Thyroid gland (tissue), 4 donors: ENCODE data around the gene CCND1.

Source experiments
- POLR2A ChIP-seq, 2 donors: fragments of 450-650 bp; IDR thresholded peaks; one replicate each; pipeline ENCODE4 v1.6.1; 2017; ENCODE audit warnings: antibody characterized with exemption in 2 of 2, mild to moderate bottlenecking in 2 of 2, moderate library complexity in 1 of 2
- TF ChIP-seq, protein P1 (sequence below), 6 experiments: fragments of 200-600 bp in 3 of 6; fragments of 450-650 bp in 3 of 6; sonication (generic) in 3 of 6; IDR thresholded peaks; one replicate each; pipeline ENCODE4 v1.5.1; 2016 to 2019; ENCODE audit warnings: antibody characterized with exemption in 6 of 6, mild to moderate bottlenecking in 2 of 6, inconsistent platforms in 1 of 6, moderate library complexity in 1 of 6

DNA sequence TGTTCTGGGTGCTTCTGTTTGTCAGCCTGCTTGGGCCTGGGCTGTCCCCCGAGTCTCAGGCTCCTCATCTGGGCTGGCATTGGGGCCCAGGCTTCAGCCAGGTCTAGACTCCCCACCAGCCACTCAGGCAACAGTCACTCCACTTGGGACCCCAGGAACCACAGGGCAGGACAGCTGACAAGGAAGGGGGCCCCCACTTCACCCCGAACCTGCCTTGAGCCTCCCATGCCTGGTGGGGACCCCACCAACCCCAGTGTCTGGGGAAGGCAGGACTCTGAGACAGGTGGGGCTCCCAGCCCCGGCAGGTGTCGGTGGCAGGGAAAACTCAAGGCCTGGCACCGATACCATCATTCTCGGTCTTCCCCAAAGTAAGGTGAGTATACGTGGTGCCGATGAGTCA, 45.9 kb downstream of the CCND1 start:
- TF ChIP-seq, protein P1, sequence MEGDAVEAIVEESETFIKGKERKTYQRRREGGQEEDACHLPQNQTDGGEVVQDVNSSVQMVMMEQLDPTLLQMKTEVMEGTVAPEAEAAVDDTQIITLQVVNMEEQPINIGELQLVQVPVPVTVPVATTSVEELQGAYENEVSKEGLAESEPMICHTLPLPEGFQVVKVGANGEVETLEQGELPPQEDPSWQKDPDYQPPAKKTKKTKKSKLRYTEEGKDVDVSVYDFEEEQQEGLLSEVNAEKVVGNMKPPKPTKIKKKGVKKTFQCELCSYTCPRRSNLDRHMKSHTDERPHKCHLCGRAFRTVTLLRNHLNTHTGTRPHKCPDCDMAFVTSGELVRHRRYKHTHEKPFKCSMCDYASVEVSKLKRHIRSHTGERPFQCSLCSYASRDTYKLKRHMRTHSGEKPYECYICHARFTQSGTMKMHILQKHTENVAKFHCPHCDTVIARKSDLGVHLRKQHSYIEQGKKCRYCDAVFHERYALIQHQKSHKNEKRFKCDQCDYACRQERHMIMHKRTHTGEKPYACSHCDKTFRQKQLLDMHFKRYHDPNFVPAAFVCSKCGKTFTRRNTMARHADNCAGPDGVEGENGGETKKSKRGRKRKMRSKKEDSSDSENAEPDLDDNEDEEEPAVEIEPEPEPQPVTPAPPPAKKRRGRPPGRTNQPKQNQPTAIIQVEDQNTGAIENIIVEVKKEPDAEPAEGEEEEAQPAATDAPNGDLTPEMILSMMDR (IDR thresholded peaks at IDR 0.05), result no peak
- TF ChIP-seq POLR2A (IDR thresholded peaks at IDR 0.05), result no peak
